ENCODE measurements around the gene NOP16. TPM values are rescaled to one million over a fixed set of nuclear protein-coding genes. Genes with fewer than 3 reads are reported as not detected.

The NOP16 gene
- total and polyA plus RNA-seq, 4 donors, result 9.7 to 19.2 (median 13.7) TPM

DNA sequence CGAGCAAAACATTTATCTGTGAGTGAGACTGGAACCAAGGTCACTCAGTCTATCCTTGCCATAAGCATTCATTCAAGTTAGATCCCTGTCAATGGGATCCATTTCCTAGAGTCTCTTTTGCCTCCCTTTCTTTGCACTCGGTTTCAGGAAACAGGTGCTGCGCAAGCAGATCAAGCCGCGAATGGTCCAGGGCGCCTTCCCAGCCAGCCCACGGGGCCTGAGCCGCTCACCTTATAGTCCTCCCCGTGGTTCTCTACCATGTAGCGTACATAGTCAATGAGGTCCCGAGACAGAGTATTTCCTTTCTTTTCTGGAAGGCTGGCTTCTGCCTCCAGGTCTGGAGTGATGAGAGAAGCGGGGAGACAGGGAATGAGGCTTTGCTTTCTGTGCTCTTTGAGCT, 3.4 kb downstream of the NOP16 start:
- intact Hi-C loops (cut with DNase I), result loop anchor here (5.0 to 10.0 kb wide), 2 partner anchors 150 to 157 kb away; partner anchors contain the start of gene RNF44 (in 1 of the 2)
- no peak for ATAC-seq (ENCODE audit: low FRiP score)

DNA sequence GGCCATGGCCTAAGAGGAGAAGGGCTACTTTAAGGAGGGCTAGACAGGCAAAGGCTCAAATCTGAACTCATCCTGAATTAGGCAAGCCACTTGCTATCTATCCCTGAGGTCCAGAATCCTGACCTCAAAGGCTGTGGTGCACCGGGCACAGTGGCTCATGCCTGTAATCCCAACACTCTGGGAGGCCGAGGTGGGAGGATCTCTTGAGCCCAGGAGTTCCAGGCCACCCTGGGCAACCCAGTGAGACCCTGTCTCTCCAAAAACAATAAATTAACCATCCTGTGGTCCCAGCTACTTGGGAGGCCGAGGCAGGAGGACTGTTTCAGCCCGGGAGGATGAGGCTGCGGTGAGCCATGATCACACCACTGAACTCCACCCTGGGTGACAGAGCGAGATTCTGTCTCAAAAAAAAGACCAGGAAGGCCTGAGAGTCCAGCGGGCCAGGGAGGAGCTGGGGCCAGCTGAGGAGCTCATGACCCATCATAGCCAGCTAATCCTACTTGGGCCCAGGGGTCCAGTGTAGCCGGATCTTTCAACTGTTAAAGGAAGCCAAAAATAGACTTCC, 4.0 kb downstream of the NOP16 start:
- intact Hi-C loops (cut with DNase I), result loop anchor here in 1 of 2 donors (10.0 kb wide), 1 partner anchor 150 kb away; the partner anchor contains the start of gene RNF44
- DNase-seq (peak in 1 of 2 donors; percentile 63), ATAC-seq (ENCODE audit: low FRiP score) (no peak)
- no peak overlapping the region for H3K4me3 ChIP-seq (ENCODE audit: low read length in 2 of 2)
- peaks cover 0 to 3% of the 10 kb centered on the region in 2 donors for H3K36me3 ChIP-seq (ENCODE audit: control insufficient read depth in 1 of 2, insufficient read depth in 2 of 2, low read length in 1 of 2)
- no peaks in the 10 kb centered on the region for H3K27me3 ChIP-seq (ENCODE audit: control insufficient read depth in 1 of 2, insufficient read depth in 2 of 2, low read length in 1 of 2)
- peaks cover 0 to 3% of the 10 kb centered on the region in 2 donors for H3K4me1 ChIP-seq (ENCODE audit: control insufficient read depth in 1 of 2, insufficient read depth in 2 of 2, low read length in 2 of 2)
- no peak overlapping the region for H3K27ac ChIP-seq (ENCODE audit: low read depth in 1 of 2, low read length in 2 of 2)
- no peaks in the 10 kb centered on the region for H3K9me3 ChIP-seq (ENCODE audit: control insufficient read depth, low read length)
- 89 to 90% methylated on average over 8 of the region's 8 CpGs for WGBS, 2 donors

More for the DNA sequence above, 3.4 kb downstream of the NOP16 start:
- Histone ChIP-seq H3K36me3 (ENCODE audit: control insufficient read depth in 1 of 2, insufficient read depth in 2 of 2, low read length in 1 of 2) (peaks cover 0 to 3% of the 10 kb centered on the region in 2 donors), H3K27me3 (ENCODE audit: control insufficient read depth in 1 of 2, insufficient read depth in 2 of 2, low read length in 1 of 2) (no peaks in the 10 kb centered on the region), H3K9me3 (ENCODE audit: control insufficient read depth, low read length) (no peaks in the 10 kb centered on the region), H3K4me3 (ENCODE audit: low read length in 2 of 2) (no peak overlapping the region), H3K27ac (ENCODE audit: low read depth in 1 of 2, low read length in 2 of 2) (no peak overlapping the region), H3K4me1 (ENCODE audit: control insufficient read depth in 1 of 2, insufficient read depth in 2 of 2, low read length in 2 of 2) (peaks cover 0 to 3% of the 10 kb centered on the region in 2 donors)
- DNase-seq, result peak in 1 of 2 donors; percentile 34
- WGBS, 2 donors, result 89 to 92% methylated on average over 12 of the region's 12 CpGs

DNA sequence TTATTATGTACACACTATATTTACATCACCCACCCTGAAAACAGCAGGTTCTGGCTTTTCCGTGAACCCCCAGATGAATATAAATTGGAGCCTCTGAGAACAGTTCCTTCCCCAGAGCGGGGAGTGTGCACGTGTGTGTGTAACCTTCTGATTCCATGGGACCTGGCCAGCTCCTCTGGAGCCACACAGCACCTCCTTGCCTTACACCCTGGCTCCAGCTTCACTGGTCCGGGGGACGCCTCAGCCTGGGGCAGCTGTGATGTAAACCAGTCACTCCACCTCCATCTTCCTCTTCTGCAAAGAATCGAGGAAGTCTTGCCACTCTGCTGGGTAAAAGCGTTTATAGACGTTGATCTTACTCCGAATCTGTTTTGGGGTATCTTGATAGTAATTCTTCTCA, 4.4 kb downstream of the NOP16 start:
- Histone ChIP-seq H3K9me3 (ENCODE audit: control insufficient read depth, low read length) (no peaks in the 10 kb centered on the region), H3K36me3 (ENCODE audit: control insufficient read depth in 1 of 2, insufficient read depth in 2 of 2, low read length in 1 of 2) (peaks cover 0 to 3% of the 10 kb centered on the region in 2 donors), H3K27ac (ENCODE audit: low read depth in 1 of 2, low read length in 2 of 2) (no peak overlapping the region), H3K27me3 (ENCODE audit: control insufficient read depth in 1 of 2, insufficient read depth in 2 of 2, low read length in 1 of 2) (no peaks in the 10 kb centered on the region), H3K4me1 (ENCODE audit: control insufficient read depth in 1 of 2, insufficient read depth in 2 of 2, low read length in 2 of 2) (peaks cover 0 to 3% of the 10 kb centered on the region in 2 donors), H3K4me3 (ENCODE audit: low read length in 2 of 2) (no peak overlapping the region)
- peak in 1 of 2 donors; percentile 45 for DNase-seq
- intact Hi-C loops (cut with DNase I), result loop anchor here in 1 of 2 donors (10.0 kb wide), 1 partner anchor 151 kb away; the partner anchor contains the start of gene RNF44
- 82 to 87% methylated on average over 9 of the region's 9 CpGs for WGBS, 2 donors
- ATAC-seq (ENCODE audit: low FRiP score), result no peak

DNA sequence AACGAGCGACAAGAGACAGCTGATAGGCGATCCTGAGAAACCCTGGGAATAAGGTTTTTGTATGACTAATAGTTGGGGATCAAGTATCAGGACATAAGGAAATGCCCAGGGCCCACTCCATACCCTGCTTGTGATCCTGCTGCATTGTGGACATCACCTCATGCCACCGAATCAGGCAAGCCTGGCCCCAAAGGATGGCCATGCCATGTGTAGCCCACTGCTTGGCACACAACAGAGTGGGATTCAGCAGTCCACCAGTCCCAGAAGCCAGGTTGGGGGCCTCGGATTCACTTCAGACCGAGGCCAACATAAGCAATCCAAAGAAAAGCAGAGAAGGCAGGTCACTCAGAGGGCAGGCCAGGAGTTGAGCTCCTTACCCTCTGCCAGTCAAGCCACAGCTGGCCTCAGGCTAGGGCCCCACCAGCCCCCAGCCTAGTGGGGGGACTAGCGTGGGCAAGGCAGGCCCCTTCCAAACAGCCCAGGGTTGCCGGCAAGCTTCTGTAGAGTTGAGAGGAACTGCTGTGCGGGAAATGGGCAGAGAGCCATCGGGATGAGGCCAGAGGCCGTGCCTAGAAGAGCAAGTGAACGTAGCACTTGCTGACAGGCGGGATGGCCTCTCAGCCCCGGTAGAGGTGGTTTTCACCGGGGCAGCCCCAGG, 5.0 kb downstream of the NOP16 start:
- ATAC-seq (ENCODE audit: low FRiP score), result no peak
- Histone ChIP-seq H3K27ac (ENCODE audit: low read depth in 1 of 2, low read length in 2 of 2) (no peak overlapping the region), H3K4me1 (ENCODE audit: control insufficient read depth in 1 of 2, insufficient read depth in 2 of 2, low read length in 2 of 2) (peaks cover 0 to 3% of the 10 kb centered on the region in 2 donors), H3K4me3 (ENCODE audit: low read length in 2 of 2) (no peak overlapping the region), H3K9me3 (ENCODE audit: control insufficient read depth, low read length) (no peaks in the 10 kb centered on the region), H3K27me3 (ENCODE audit: control insufficient read depth in 1 of 2, insufficient read depth in 2 of 2, low read length in 1 of 2) (no peaks in the 10 kb centered on the region), H3K36me3 (ENCODE audit: control insufficient read depth in 1 of 2, insufficient read depth in 2 of 2, low read length in 1 of 2) (peaks cover 0 to 3% of the 10 kb centered on the region in 2 donors)
- peak in 1 of 2 donors; percentile 69 for DNase-seq
- 83 to 86% methylated on average over 15 of the region's 15 CpGs for WGBS, 2 donors
- intact Hi-C loops (cut with DNase I), result loop anchor here in 1 of 2 donors (10.0 kb wide), 1 partner anchor 151 kb away; the partner anchor contains the start of gene RNF44

DNA sequence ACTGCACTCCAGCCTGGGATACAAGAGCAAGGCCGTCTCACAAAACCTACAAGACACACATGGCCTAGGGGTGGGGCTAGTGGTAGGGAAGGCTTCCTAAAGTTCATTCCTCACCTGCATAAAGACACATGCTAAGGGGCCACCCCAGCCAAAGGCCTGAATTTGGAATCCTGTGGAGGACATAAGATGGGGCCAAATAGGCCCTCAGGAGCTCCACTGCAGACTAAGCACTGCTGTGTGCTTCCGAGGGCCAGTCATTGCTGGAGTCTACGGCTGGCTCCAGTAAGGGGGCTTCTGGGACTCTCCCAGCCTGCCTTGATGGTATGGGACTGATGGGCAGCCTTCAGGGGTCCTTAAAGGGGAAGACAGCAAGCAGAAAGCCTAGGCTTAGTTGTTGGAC, 5.7 kb downstream of the NOP16 start:
- Histone ChIP-seq H3K36me3 (ENCODE audit: control insufficient read depth in 1 of 2, insufficient read depth in 2 of 2, low read length in 1 of 2) (peaks cover 0 to 3% of the 10 kb centered on the region in 2 donors), H3K27me3 (ENCODE audit: control insufficient read depth in 1 of 2, insufficient read depth in 2 of 2, low read length in 1 of 2) (no peaks in the 10 kb centered on the region), H3K4me1 (ENCODE audit: control insufficient read depth in 1 of 2, insufficient read depth in 2 of 2, low read length in 2 of 2) (peaks cover 0 to 3% of the 10 kb centered on the region in 2 donors), H3K27ac (ENCODE audit: low read depth in 1 of 2, low read length in 2 of 2) (no peak overlapping the region), H3K4me3 (ENCODE audit: low read length in 2 of 2) (no peak overlapping the region), H3K9me3 (ENCODE audit: control insufficient read depth, low read length) (no peaks in the 10 kb centered on the region)
- intact Hi-C loops (cut with DNase I), result loop anchor here in 1 of 2 donors (10.0 kb wide), 1 partner anchor 152 kb away; the partner anchor contains the start of gene RNF44
- ATAC-seq (ENCODE audit: low FRiP score) (no peak), DNase-seq (peak in 1 of 2 donors; percentile 17)
- 88 to 92% methylated on average over 3 of the region's 3 CpGs for WGBS, 2 donors

DNA sequence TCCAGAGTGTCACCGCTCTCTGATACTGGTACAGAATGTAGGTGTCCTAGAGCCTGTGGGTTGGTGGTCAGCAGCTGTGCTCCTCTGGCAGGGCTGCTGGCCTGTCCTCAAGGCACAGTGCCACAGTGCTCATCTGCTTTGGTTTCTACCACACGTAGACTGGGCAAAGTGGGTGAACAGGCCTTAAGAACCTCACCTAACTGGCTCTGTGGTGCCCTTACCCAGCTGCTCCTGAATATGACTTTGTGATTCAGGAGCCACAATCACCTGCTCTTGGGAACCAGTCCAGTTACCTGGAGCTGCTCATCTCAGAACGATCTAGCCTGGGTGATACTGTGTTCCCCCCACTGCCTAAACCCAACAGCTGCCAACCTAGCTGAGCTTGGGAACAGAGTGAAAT, 6.4 kb downstream of the NOP16 start:
- ATAC-seq (ENCODE audit: low FRiP score), result no peak
- WGBS, 2 donors, result 45 to 53% methylated on average over 3 of the region's 3 CpGs
- peak in 1 of 2 donors; percentile 26 for DNase-seq

DNA sequence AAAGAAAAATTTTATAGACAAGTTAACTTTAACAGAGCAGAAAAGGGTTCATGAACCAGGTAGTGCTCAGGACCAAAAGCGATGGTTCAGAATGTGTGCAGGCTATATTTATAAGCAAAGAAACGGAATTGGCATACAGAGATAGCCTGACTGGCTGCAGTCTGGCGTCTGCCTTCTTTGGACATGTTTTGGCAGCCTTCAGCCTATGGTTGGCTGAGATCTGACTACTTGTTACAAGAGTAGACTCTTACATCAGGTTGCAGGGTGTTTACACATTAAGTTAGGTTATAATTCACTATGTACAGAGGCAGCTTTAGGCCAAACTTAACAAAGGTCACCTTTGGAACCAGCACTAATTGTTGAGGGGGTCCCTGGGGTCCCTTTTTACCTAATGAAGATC, 7.0 kb downstream of the NOP16 start:
- no peaks in the 10 kb centered on the region for H3K9me3 ChIP-seq (ENCODE audit: control insufficient read depth, low read length)
- WGBS, 2 donors, result 2 to 6% methylated on average over 3 of the region's 3 CpGs
- intact Hi-C loops (cut with DNase I), result loop anchor here in 1 of 2 donors (10.0 kb wide), 1 partner anchor 153 kb away; the partner anchor contains the start of gene RNF44
- H3K4me3 ChIP-seq (ENCODE audit: low read length in 2 of 2), result no peak overlapping the region
- DNase-seq, result peak; percentile 70 to 71
- H3K36me3 ChIP-seq (ENCODE audit: control insufficient read depth in 1 of 2, insufficient read depth in 2 of 2, low read length in 1 of 2), result peaks cover 0 to 3% of the 10 kb centered on the region in 2 donors
- no peaks in the 10 kb centered on the region for H3K27me3 ChIP-seq (ENCODE audit: control insufficient read depth in 1 of 2, insufficient read depth in 2 of 2, low read length in 1 of 2)
- no peaks in the 10 kb centered on the region for H3K4me1 ChIP-seq (ENCODE audit: control insufficient read depth in 1 of 2, insufficient read depth in 2 of 2, low read length in 2 of 2)
- peak; percentile 77 for ATAC-seq (ENCODE audit: low FRiP score)
- peak overlapping the region; percentile 31 to 92 for H3K27ac ChIP-seq (ENCODE audit: low read depth in 1 of 2, low read length in 2 of 2)

More for the DNA sequence above, 6.4 kb downstream of the NOP16 start:
- intact Hi-C loops (cut with DNase I), result loop anchor here in 1 of 2 donors (10.0 kb wide), 1 partner anchor 153 kb away; the partner anchor contains the start of gene RNF44
- H3K27ac ChIP-seq (ENCODE audit: low read depth in 1 of 2, low read length in 2 of 2), result peak overlapping the region; percentile 31 to 92
- no peaks in the 10 kb centered on the region for H3K9me3 ChIP-seq (ENCODE audit: control insufficient read depth, low read length)
- H3K4me1 ChIP-seq (ENCODE audit: control insufficient read depth in 1 of 2, insufficient read depth in 2 of 2, low read length in 2 of 2), result no peaks in the 10 kb centered on the region
- H3K27me3 ChIP-seq (ENCODE audit: control insufficient read depth in 1 of 2, insufficient read depth in 2 of 2, low read length in 1 of 2), result no peaks in the 10 kb centered on the region
- H3K36me3 ChIP-seq (ENCODE audit: control insufficient read depth in 1 of 2, insufficient read depth in 2 of 2, low read length in 1 of 2), result peaks cover 0 to 3% of the 10 kb centered on the region in 2 donors
- no peak overlapping the region for H3K4me3 ChIP-seq (ENCODE audit: low read length in 2 of 2)

DNA sequence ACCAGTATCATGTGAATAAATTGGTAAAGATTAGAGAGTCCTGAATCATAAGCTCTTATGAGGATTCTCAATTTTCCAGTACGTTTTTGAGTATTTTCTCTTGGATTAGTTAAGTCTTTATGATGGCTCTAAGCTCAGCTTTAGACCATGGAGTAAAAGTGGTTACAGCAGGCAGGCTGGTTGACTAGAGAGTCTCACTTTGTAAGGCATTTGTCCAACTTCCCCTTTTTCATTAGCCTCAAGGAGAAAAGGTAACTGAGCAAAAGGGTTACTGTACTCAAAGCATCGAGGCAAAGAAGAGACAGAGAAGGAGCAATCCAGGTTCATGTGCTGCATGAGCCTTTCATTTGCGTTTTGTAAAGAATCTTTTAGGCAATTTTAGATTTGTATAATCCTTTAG, 8.5 kb downstream of the NOP16 start:
- Histone ChIP-seq H3K36me3 (ENCODE audit: control insufficient read depth in 1 of 2, insufficient read depth in 2 of 2, low read length in 1 of 2) (peaks cover 0 to 3% of the 10 kb centered on the region in 2 donors), H3K9me3 (ENCODE audit: control insufficient read depth, low read length) (no peaks in the 10 kb centered on the region), H3K4me1 (ENCODE audit: control insufficient read depth in 1 of 2, insufficient read depth in 2 of 2, low read length in 2 of 2) (no peaks in the 10 kb centered on the region), H3K27me3 (ENCODE audit: control insufficient read depth in 1 of 2, insufficient read depth in 2 of 2, low read length in 1 of 2) (no peaks in the 10 kb centered on the region), H3K4me3 (ENCODE audit: low read length in 2 of 2) (no peak overlapping the region), H3K27ac (ENCODE audit: low read depth in 1 of 2, low read length in 2 of 2) (no peak overlapping the region)
- DNase-seq (no peak), ATAC-seq (ENCODE audit: low FRiP score) (no peak)
- WGBS, 2 donors, result 92 to 94% methylated on average over 3 of the region's 3 CpGs
- intact Hi-C loops (cut with DNase I), result loop anchor here in 1 of 2 donors (10.0 kb wide), 1 partner anchor 155 kb away; the partner anchor contains the start of gene RNF44
